Panc1 (cell line): Measurements from ENCODE around the gene TBXA2R. TPM values are rescaled to one million over a fixed set of nuclear protein-coding genes. Genes with fewer than 3 reads are reported as not detected.

Experiments
- ATAC-seq: fragments of 200-7000 bp; cut with Tn5 transposase; 2 replicates; pipeline ENCODE4 v1.9.1; 2020; ENCODE audit warnings: mild to moderate bottlenecking, moderate library complexity
- BruUV-seq: library from RNA; stranded (reverse); fragments of 400-500 nt; replicated peaks from 2 replicates; lab custom pipeline; 2021; lab: Mats Ljungman, UMichigan
- CTCF ChIA-PET: fragments of 300-600 bp; sonication (Branson Sonifier 250); formaldehyde crosslinking; loops from one replicate; lab custom pipeline; 2022; ENCODE audit warnings: antibody characterized with exemption; lab: Charles Lee
- POLR2A ChIA-PET: fragments of 300-600 bp; sonication (Branson Sonifier 250); formaldehyde crosslinking; loops from one replicate; lab custom pipeline; 2022; ENCODE audit warnings: antibody characterized with exemption; lab: Charles Lee
- DNase-seq: peaks from one replicate; pipeline ENCODE4 v3.0.0-alpha.2; 2010; ENCODE audit warnings: low read depth, low spot score
- H3K27ac ChIP-seq: 2 replicates; pipeline ENCODE4 v1.5.1; 2011; ENCODE audit warnings: mild to moderate bottlenecking, low read length, inconsistent platforms
- H3K27me3 ChIP-seq: fragments of 200-500 bp; sonication (Bioruptor generic); 2 replicates; pipeline ENCODE4 v1.6.0; 2014; ENCODE audit warnings: low read length, inconsistent platforms; ENCODE audit not compliant: control insufficient read depth, insufficient read depth
- H3K36me3 ChIP-seq: fragments of 200-500 bp; sonication (Bioruptor generic); 2 replicates; pipeline ENCODE4 v1.5.1; 2014; ENCODE audit warnings: inconsistent platforms, mild to moderate bottlenecking, low read length, moderate library complexity; ENCODE audit not compliant: control insufficient read depth, insufficient read depth
- H3K4me1 ChIP-seq: 2 replicates; pipeline ENCODE4 v1.5.1; 2011; ENCODE audit warnings: inconsistent platforms, mild to moderate bottlenecking, low read length, moderate library complexity; ENCODE audit not compliant: control insufficient read depth, insufficient read depth
- H3K4me3 ChIP-seq, 2 experiments: 2 replicates each; pipeline ENCODE4 v1.5.1; 2011 to 2012; ENCODE audit warnings: low read depth in 2 of 2, low read length in 2 of 2, mild to moderate bottlenecking in 2 of 2, inconsistent platforms in 1 of 2, moderate library complexity in 1 of 2
- H3K9me3 ChIP-seq: fragments of 200-500 bp; sonication (Bioruptor generic); 2 replicates; pipeline ENCODE4 v1.5.1; 2014; ENCODE audit warnings: low read depth, mild to moderate bottlenecking, inconsistent platforms, low read length, moderate library complexity; ENCODE audit not compliant: control insufficient read depth, insufficient read depth
- POLR2AphosphoS5 ChIP-seq: IDR thresholded peaks from 2 replicates; pipeline ENCODE4 v1.6.1; 2012; ENCODE audit warnings: mild to moderate bottlenecking, low read depth, low read length, moderate library complexity
- REST ChIP-seq, 2 experiments: IDR thresholded peaks; 2 replicates each; pipeline ENCODE4 v1.6.1; 2011 to 2012; ENCODE audit warnings: low read depth in 2 of 2, control low read depth in 1 of 2, low read length in 1 of 2, mild to moderate bottlenecking in 1 of 2, moderate library complexity in 1 of 2; ENCODE audit not compliant: insufficient read depth in 1 of 2
- SIN3A ChIP-seq: IDR thresholded peaks from 2 replicates; pipeline ENCODE4 v1.6.1; 2012; ENCODE audit warnings: low read depth, mild to moderate bottlenecking, low read length, moderate library complexity, borderline replicate concordance; ENCODE audit not compliant: insufficient read depth
- TCF7L2 ChIP-seq: IDR thresholded peaks from 2 replicates; pipeline ENCODE4 v1.6.1; 2011; ENCODE audit warnings: mild to moderate bottlenecking, low read depth, low read length, inconsistent platforms
- in situ Hi-C: cut with HindIII; loops from 2 replicates; pipeline ENCODE4 v1.10.0; 2016; ENCODE audit warnings: low sequenced_read_pairs, low pct_unique_long_range_greater_than_20kb
- intact Hi-C: fragments of 100-400 bp; cut with micrococcal nuclease; formaldehyde crosslinking; loops from one replicate; pipeline ENCODE4 v1.10.0; 2022; ENCODE audit not compliant: unreplicated experiment
- total RNA-seq: library from RNA; stranded (reverse); gene quantifications from one replicate; pipeline ENCODE4 v1.2.1, GENCODE V29; 2021; ENCODE audit not compliant: unreplicated experiment
- TF ChIP-seq, protein P1 (sequence below): fragments of 450-650 bp; IDR thresholded peaks from 2 replicates; pipeline ENCODE4 v1.5.1; 2017; ENCODE audit warnings: mild to moderate bottlenecking

The TBXA2R gene
- total RNA-seq, 1 experiment from 2014 or later, result 5.2 TPM

- DNase-seq, result no peak
- BruUV-seq, result no TSS peak
- Histone ChIP-seq H3K27me3 (no peaks in the 10 kb centered on the region), H3K9me3 (no peaks in the 10 kb centered on the region), H3K27ac (no peak overlapping the region), H3K36me3 (no peaks in the 10 kb centered on the region), H3K4me3 (no peak overlapping the region), H3K4me1 (no peaks in the 10 kb centered on the region)
- ATAC-seq, result no peak
- TF ChIP-seq POLR2AphosphoS5, result no peak
- no peak for TF ChIP-seq REST (IDR thresholded peaks at IDR 0.05; ENCODE audit: insufficient read depth in 1 of 2, low read depth in 2 of 2, low read length in 1 of 2)
- TF ChIP-seq SIN3A, result no peak
- TF ChIP-seq TCF7L2, result no peak
- TF ChIP-seq, protein P1, sequence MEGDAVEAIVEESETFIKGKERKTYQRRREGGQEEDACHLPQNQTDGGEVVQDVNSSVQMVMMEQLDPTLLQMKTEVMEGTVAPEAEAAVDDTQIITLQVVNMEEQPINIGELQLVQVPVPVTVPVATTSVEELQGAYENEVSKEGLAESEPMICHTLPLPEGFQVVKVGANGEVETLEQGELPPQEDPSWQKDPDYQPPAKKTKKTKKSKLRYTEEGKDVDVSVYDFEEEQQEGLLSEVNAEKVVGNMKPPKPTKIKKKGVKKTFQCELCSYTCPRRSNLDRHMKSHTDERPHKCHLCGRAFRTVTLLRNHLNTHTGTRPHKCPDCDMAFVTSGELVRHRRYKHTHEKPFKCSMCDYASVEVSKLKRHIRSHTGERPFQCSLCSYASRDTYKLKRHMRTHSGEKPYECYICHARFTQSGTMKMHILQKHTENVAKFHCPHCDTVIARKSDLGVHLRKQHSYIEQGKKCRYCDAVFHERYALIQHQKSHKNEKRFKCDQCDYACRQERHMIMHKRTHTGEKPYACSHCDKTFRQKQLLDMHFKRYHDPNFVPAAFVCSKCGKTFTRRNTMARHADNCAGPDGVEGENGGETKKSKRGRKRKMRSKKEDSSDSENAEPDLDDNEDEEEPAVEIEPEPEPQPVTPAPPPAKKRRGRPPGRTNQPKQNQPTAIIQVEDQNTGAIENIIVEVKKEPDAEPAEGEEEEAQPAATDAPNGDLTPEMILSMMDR, result no peak
- ChIA-PET CTCF (no interaction called here), POLR2A (no interaction called here)
- in situ Hi-C loops (no loop called here), intact Hi-C loops (no loop called here)
Observed at GRCh38 chr19:3632739-3633558, 26.3 kb upstream of the TBXA2R start.

- POLR2A ChIA-PET, result no interaction called here
- in situ Hi-C loops (no loop called here), intact Hi-C loops (no loop called here)
- ATAC-seq (no peak), DNase-seq (no peak)
- BruUV-seq, result no TSS peak
- CTCF ChIA-PET, result no interaction called here
- Histone ChIP-seq H3K4me1 (no peaks in the 10 kb centered on the region), H3K27me3 (no peaks in the 10 kb centered on the region), H3K9me3 (no peaks in the 10 kb centered on the region), H3K36me3 (no peaks in the 10 kb centered on the region), H3K27ac (no peak overlapping the region), H3K4me3 (no peak overlapping the region)
- TF ChIP-seq POLR2AphosphoS5, result no peak
- TF ChIP-seq, protein P1, result no peak
- TF ChIP-seq SIN3A, result no peak
- TF ChIP-seq REST (IDR thresholded peaks at IDR 0.05; ENCODE audit: insufficient read depth in 1 of 2, low read depth in 2 of 2, low read length in 1 of 2), result no peak
- no peak for TF ChIP-seq TCF7L2
Observed at GRCh38 chr19:3632098-3632497, 25.4 kb upstream of the TBXA2R start.
